ENCODE results near the gene GSDMA.

GSDMA gene

GRCh38 chr17:39962642-39963220 is at the start of gene GSDMA:
Gene GSDMA, plus strand, starts transcription at chr17:39963004. Its CDS starts 2,684 bp downstream, at chr17:39965688.
- no peak within 1 kb of the TSS for H3K4me3 ChIP-seq (ENCODE audit: low read depth, low read length)
- no peak for DNase-seq (ENCODE audit: low read depth)

DNA sequence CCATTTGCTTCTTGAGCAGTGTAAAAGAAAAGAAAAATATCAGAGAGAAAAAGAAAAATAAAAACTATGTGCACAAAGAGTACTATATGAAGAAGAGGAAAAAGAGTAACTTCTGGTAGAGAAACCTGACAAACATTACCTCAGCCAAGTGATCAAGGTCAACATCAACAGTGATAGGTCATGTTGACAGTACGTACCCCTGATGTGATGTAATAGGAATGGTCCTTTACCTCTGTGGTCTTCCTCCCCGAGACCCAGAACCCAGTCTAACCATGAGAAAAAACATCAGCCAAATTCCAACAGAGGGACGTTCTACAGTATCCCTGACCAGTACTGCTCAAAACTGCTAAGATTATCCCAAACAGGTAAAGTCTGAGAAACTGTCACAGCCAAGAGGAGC is 48.8 kb upstream of the GSDMA start:
- no peak overlapping the region for H3K4me3 ChIP-seq (ENCODE audit: low read depth, low read length)

GRCh38 chr17:39915559-39915958 is 47.2 kb upstream of the GSDMA start:
- DNase-seq (ENCODE audit: low read depth) = no peak

More for the DNA sequence above, 48.8 kb upstream of the GSDMA start:
- no peak for DNase-seq (ENCODE audit: low read depth)

DNA sequence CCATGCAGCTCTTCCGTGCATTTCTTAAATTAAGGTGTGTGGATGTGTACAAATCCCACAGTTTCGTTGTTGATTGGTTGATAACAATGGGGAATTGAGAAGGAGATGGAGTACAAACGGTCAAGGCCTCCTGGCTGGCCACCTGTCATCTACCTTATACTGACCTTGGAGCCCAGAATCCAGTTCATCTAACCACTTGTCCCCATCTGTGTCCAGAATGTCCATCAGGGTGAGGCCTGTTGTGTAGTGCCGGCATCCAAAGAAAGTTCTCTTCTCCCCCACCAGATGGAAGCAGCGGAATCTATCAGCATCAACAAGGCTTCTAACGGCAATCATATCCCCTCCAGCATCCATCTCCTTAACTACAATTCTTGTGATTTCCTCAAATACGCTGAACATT is 45.9 kb upstream of the GSDMA start:
- no peak for DNase-seq (ENCODE audit: low read depth)
- H3K4me3 ChIP-seq (ENCODE audit: low read depth, low read length) = no peak overlapping the region

More at GRCh38 chr17:39915559-39915958, 47.2 kb upstream of the GSDMA start:
- no peak overlapping the region for H3K4me3 ChIP-seq (ENCODE audit: low read depth, low read length)

GRCh38 chr17:39919087-39919683 is 43.6 kb upstream of the GSDMA start:
- H3K4me3 ChIP-seq (ENCODE audit: low read depth, low read length) = no peak overlapping the region
- DNase-seq (ENCODE audit: low read depth) = no peak

GRCh38 chr17:39920218-39921210 is 42.3 kb upstream of the GSDMA start:
- DNase-seq (ENCODE audit: low read depth) = no peak
- no peak overlapping the region for H3K4me3 ChIP-seq (ENCODE audit: low read depth, low read length)

- H3K4me3 ChIP-seq (ENCODE audit: low read depth, low read length) = no peak overlapping the region
- no peak for DNase-seq (ENCODE audit: low read depth)
These were observed 41.5 kb upstream of the GSDMA start for GRCh38 chr17:39921323-39921722.

- DNase-seq (ENCODE audit: low read depth) = no peak
- no peak overlapping the region for H3K4me3 ChIP-seq (ENCODE audit: low read depth, low read length)
These were observed 40.8 kb upstream of the GSDMA start for GRCh38 chr17:39922006-39922405.

- no peak for DNase-seq (ENCODE audit: low read depth)
- H3K4me3 ChIP-seq (ENCODE audit: low read depth, low read length) = no peak overlapping the region
These were observed 39.6 kb upstream of the GSDMA start for GRCh38 chr17:39923230-39923629.

- no peak for DNase-seq (ENCODE audit: low read depth)
These were observed 38.7 kb upstream of the GSDMA start for GRCh38 chr17:39923836-39924690.

GRCh38 chr17:39924691-39925055 is 38.1 kb upstream of the GSDMA start:
- DNase-seq (ENCODE audit: low read depth) = no peak
- no peak overlapping the region for H3K4me3 ChIP-seq (ENCODE audit: low read depth, low read length)

More at GRCh38 chr17:39923836-39924690, 38.7 kb upstream of the GSDMA start:
- no peak overlapping the region for H3K4me3 ChIP-seq (ENCODE audit: low read depth, low read length)

DNA sequence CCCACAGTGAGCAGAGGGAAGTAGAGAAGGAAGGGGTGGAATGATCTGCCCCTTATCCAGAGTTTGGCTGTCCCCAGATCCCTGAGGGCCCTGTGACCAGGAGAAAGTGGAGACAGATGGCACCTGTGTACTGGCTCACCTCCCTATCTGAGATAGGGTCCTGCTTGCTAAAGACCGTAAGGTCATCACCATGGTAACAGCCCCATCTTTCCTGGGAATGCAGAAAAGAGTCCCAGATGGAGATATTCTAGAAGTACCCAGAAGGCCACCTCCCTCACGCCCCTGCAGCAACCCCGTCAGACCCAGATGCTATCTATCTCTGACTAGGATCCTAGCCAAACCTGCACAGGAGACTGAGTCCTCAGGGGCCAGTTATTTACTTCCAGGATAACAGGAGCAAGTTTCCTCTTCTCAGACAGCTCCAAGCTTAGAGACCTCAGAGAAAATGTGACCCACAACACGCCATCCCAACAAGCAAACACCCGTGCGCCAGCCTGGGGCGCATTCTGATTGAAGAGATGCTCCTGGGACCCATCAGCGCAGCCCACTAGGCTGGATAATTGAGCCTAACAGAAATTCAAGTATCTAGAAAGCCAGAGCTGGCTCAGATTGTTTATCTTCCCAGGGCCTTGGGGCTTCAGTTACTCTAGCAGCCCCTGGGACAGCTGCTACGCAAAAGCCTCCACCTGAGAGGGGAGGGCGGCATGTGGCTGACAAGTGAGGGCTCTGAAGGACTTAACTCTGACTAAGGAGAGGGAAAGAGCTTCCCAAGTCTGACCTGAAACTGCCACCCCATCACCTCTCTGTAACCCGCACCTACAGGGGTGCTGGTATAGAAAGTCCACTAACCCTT is 37.3 kb upstream of the GSDMA start:
- H3K4me3 ChIP-seq (ENCODE audit: low read depth, low read length) = peak overlapping the region; percentile 76
- no peak for DNase-seq (ENCODE audit: low read depth)

GRCh38 chr17:39926135-39926587 is 36.6 kb upstream of the GSDMA start:
- no peak for DNase-seq (ENCODE audit: low read depth)
- peak overlapping the region; percentile 76 for H3K4me3 ChIP-seq (ENCODE audit: low read depth, low read length)

- H3K4me3 ChIP-seq (ENCODE audit: low read depth, low read length) = peak overlapping the region; percentile 76
- DNase-seq (ENCODE audit: low read depth) = no peak
These were observed 36.2 kb upstream of the GSDMA start for GRCh38 chr17:39926588-39927100.

DNA sequence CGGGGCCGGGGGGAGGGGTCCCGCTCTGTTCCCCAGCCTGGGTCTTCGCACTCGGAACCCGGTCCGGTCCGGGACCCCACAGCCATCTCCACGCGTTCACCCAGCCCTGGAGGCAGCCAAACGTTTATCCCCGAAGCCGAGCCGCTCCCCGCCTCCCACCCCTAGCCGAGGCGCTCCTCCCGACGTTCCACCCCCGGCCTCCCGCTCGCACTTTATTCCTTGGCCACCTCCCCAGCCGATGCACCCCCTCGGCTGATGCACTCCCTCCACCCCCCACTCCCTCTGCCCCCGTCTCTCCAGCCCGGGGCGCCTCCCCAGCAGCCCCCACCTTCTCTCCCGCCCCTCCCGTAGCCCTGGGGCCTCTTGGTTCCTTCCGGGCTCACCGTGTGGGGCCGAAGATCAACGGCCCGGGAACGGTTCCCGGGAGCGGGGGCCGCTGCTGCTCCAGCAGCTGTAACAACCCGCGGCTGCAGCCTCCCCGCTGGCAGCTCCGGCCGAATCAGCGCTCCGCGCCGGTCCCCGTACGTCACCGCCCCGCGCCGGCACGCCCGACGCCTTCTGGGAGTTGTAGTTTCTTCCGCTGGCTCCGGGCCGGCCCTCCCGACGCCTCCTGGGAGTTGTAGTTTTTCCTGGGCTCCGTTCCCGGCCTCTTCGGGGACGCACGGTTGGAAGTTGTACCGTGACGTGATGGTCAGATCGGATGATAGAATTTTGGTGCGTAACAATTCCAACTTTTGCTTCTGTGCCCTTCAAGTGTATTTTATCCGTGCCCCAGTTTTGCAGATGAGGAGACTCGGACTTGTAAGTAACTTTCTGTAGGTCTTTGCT is 35.5 kb upstream of the GSDMA start, which contains the start of the genes LRRC3C and ORMDL3:
Gene LRRC3C, plus strand, starts transcription at position 632 of the 828 bp plus-strand sequence. CDS start 13,792 bp downstream, outside the sequence.
Gene ORMDL3, minus strand, starts transcription at position 501 of the 828 bp plus-strand sequence. CDS start 3,398 bp downstream, outside the sequence.
- peak; percentile 73 for DNase-seq (ENCODE audit: low read depth)
- H3K4me3 ChIP-seq (ENCODE audit: low read depth, low read length) = peak within 1 kb of the TSS; percentile 76

GRCh38 chr17:39927929-39928857 is 34.6 kb upstream of the GSDMA start:
- H3K4me3 ChIP-seq (ENCODE audit: low read depth, low read length) = peak overlapping the region; percentile 76
- no peak for DNase-seq (ENCODE audit: low read depth)

Measured in skeletal muscle cell (primary cell).